ENCODE data around the gene SERPINB4.

- TF ChIP-seq POLR2A (IDR thresholded peaks at IDR 0.05; ENCODE audit: extremely low read depth, insufficient read length), result no peak
- TF ChIP-seq MAX (IDR thresholded peaks at IDR 0.05; ENCODE audit: low read depth, low read length), result no peak
- TF ChIP-seq CTCF (IDR thresholded peaks at IDR 0.05; ENCODE audit: low read depth, low read length), result no peak
- no peak for TF ChIP-seq MYC (IDR thresholded peaks at IDR 0.05; ENCODE audit: low read depth, low read length)
These were observed 42.8 kb upstream of the SERPINB4 start for GRCh38 chr18:63686871-63687270.
